ENCODE results near the gene FILIP1. TPM values are rescaled to one million over a fixed set of nuclear protein-coding genes. Genes with fewer than 3 reads are reported as not detected.

FILIP1 gene
- total and polyA plus RNA-seq, 2 of the 4 experiments (the other 2 are of a cell fraction), result under 0.01 to 0.03 TPM

- peak overlapping the region; percentile 39; the same call in 1 of the 2 replicates for H3K23ac ChIP-seq (ENCODE audit: low read depth, low read length)
- peak overlapping the region; percentile 91 for H2BK5ac ChIP-seq (ENCODE audit: low read depth, low read length, poor library complexity, severe bottlenecking)
- no peak overlapping the region for H4K91ac ChIP-seq (ENCODE audit: insufficient read depth, low read depth, low read length)
- H2BK120ac ChIP-seq (ENCODE audit: low read depth, low read length), result no peak overlapping the region; the same call in 1 of the 2 replicates
- peak overlapping the region; percentile 56; the same call in 1 of the 2 replicates for H3K4me2 ChIP-seq (ENCODE audit: low read depth, low read length)
- no TSS peak for BruUV-seq (replicated peaks)
- CTCF ChIA-PET, result interaction anchor here (0.5 to 0.6 kb wide), 2 partner anchors 168 to 334 kb away, joined by 3 read pairs; no protein-coding TSS in a partner anchor
- POLR2A ChIA-PET (ENCODE audit: unreplicated experiment), result interaction anchor here (0.6 kb wide), 1 partner anchor 24 kb away, joined by 3 read pairs; no protein-coding TSS in a partner anchor
- H4K20me1 ChIP-seq (ENCODE audit: insufficient read depth, low read length), result peaks cover 32% of the 10 kb centered on the region
- H3K56ac ChIP-seq (ENCODE audit: extremely low read depth, insufficient read depth, low read length), result no peak overlapping the region
- H2BK20ac ChIP-seq (ENCODE audit: low read depth, low read length), result 0 out of 2 replicates have a peak overlapping the region, but pooled peaks have one; percentile 40
- no peak overlapping the region for H2AK5ac ChIP-seq (ENCODE audit: low read depth, low read length)
- dilution Hi-C loops (cut with HindIII; ENCODE audit: low sequenced_read_pairs, unreplicated experiment), result no loop called here
- TF ChIP-seq ELK1 (IDR thresholded peaks at IDR 0.05; ENCODE audit: borderline replicate concordance, low read depth, low read length) (no peak), BHLHE40 (IDR thresholded peaks at IDR 0.05; ENCODE audit: low read depth, low read length) (no peak), FOS (IDR thresholded peaks at IDR 0.05; ENCODE audit: low read depth, low read length) (no peak), RAD21 (IDR thresholded peaks at IDR 0.05; ENCODE audit: low read length) (no peak), CTCF (conservative IDR thresholded peaks at IDR 0.05; ENCODE audit: low read depth, low read length) (no peak), CEBPB (IDR thresholded peaks at IDR 0.05; ENCODE audit: low read depth, low read length) (no peak), NFE2L2 (IDR thresholded peaks at IDR 0.05; ENCODE audit: low read depth, low read length) (no peak)
- H4K5ac ChIP-seq (ENCODE audit: low read depth, low read length), result no peak overlapping the region; the same call in 1 of the 2 replicates
- H3K79me1 ChIP-seq (ENCODE audit: low read depth in 1 of 2, low read length in 2 of 2), result peaks cover 13 to 32% of the 10 kb centered on the region in 2 experiments
- H2BK15ac ChIP-seq (ENCODE audit: low read depth, low read length), result peak overlapping the region; percentile 73; the same call in 1 of the 3 replicates
- peak overlapping the region; percentile 8; the same call in 1 of the 2 replicates for H3K4ac ChIP-seq (ENCODE audit: low read depth, low read length)
- peaks cover 1% of the 10 kb centered on the region for H3K36me3 ChIP-seq (ENCODE audit: control insufficient read depth, insufficient read depth, low read length)
- peak overlapping the region; percentile 1 to 56; a peak in 1 of 4 replicates for H4K8ac ChIP-seq (ENCODE audit: low read depth in 2 of 2, low read length in 2 of 2)
- ATAC-seq (ENCODE audit: low read depth), result no peak
- H3K4me1 ChIP-seq (ENCODE audit: control insufficient read depth, insufficient read depth, low read length), result peaks cover 17% of the 10 kb centered on the region
- no peak overlapping the region for H3K27ac ChIP-seq (ENCODE audit: insufficient read depth, low read length)
- no peak overlapping the region for H3K4me3 ChIP-seq (ENCODE audit: insufficient read depth, low read depth, low read length)
- intact Hi-C loops (cut with micrococcal nuclease), result no loop called here
- H3K9ac ChIP-seq (ENCODE audit: low read depth, low read length), result no peak overlapping the region
- in situ Hi-C loops (cut with MboI; ENCODE audit: low sequenced_read_pairs), result no loop called here
- peaks cover 7% of the 10 kb centered on the region; the same call in 1 of the 2 replicates for H3K9me1 ChIP-seq (ENCODE audit: insufficient read depth, low read length)
- no CpG with 5 or more reads among the region's 2 CpGs for WGBS, 2 experiments (ENCODE audit: extremely low coverage in 2 of 2, insufficient read length in 1 of 2)
- no peaks in the 10 kb centered on the region for H3K27me3 ChIP-seq (ENCODE audit: control insufficient read depth, insufficient read depth, low read length)
- H3K14ac ChIP-seq (replicated peaks; ENCODE audit: low read depth, low read length), result no peak overlapping the region
- H2AK9ac ChIP-seq (replicated peaks; ENCODE audit: low read depth, low read length, poor library complexity), result no peak overlapping the region
- H3K9me3 ChIP-seq (ENCODE audit: control insufficient read depth, insufficient read depth, low read length), result no peaks in the 10 kb centered on the region
- peak overlapping the region; percentile 39; the same call in 1 of the 2 replicates for H3K18ac ChIP-seq (ENCODE audit: low read depth, low read length)
- H2AFZ ChIP-seq (replicated peaks; ENCODE audit: low read length, poor library complexity), result no peak overlapping the region
- DNase-seq, result no peak
Measured at GRCh38 chr6:75279418-75279817, 214.2 kb downstream of the FILIP1 start.

Data from IMR-90 (cell line).